Left cardiac atrium (tissue), 4 donors: ENCODE measurements around the gene HOGA1. TPM values are rescaled to one million over a fixed set of nuclear protein-coding genes. Genes with fewer than 3 reads are reported as not detected.
"Not testable (repeated sequence)": the region's sequence is repeated elsewhere in the genome, so short reads cannot be mapped to it uniquely, and the experiment has no call there.

Experiments
- ATAC-seq, 2 donors: fragments of 200-7000 bp; cut with Tn5 transposase; one replicate each; pipeline ENCODE4 v1.9.1; 2020; ENCODE audit warnings: mild to moderate bottlenecking in 2 of 2, moderate library complexity in 2 of 2
- DNase-seq: peaks from one replicate; pipeline ENCODE4 v3.0.0-alpha.2; 2020
- intact Hi-C, 2 donors: fragments of 100-400 bp; cut with DNase I; formaldehyde crosslinking; loops; one replicate each; pipeline versions ENCODE4 v1.14.1 to v1.15.1; 2022 to 2023
- total RNA-seq, 2 donors: library from RNA; stranded (reverse); fragmentation: NEBNext Ultra II Directional; extraction: Animal tissue kit (Norgen Biotek cat#: 25700); gene quantifications; one replicate each; pipeline ENCODE4 v1.2.1, GENCODE V29; 2021
- donor health status: DM: no; HTN: yes; CAD: no.
- donor health status: DM: no; HTN: yes; CAD: no; lungs with severe emphysema.
- donor health status: DM: yes; HTN: yes; CAD: no.
- donor health status: Dilated cardiomyopathy.

The HOGA1 gene
- total RNA-seq, 2 donors from 2014 or later, result 7.7 to 13.2 TPM

DNA sequence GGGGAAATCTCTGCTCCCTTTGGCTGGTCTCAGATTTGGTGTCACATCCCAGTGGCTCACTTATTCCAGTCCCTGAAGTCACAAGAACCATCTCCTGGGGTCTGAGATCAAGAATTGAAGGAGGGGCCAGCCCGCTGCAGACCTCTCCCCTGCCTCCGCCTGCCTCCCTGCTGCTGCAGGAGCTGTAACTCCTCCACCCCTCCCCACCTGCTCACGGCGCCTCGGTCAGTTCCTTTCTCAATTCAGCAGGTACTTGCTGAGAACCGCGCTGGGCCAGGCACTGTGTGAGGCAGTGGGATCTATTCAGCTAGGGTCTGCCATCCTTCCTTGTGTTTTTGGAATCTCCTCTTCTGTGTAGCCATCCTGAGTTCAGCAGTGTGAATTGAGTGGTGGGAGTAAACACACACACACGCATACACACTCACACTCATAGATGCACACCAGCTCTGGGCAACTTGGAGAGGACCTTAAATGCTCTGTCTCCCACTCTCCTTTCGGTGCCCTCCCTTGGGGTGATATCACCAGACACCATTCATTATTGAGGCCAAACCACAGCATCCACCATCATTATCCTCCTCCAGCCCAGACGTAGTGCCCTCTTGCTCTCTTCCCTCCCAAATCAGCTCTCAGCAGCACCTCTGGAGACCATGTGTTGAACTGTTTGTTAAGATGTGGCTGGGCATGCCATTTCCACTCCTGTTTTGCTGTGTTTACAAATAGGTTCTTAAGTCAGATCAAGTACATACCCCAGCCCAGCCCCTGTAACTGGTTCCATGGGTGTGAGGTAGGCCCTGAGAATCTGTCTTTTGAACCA lies 33.6 kb upstream of the HOGA1 start:
- no peak for ATAC-seq
- intact Hi-C loops, result loop anchor here in 1 of 2 donors (5.0 kb wide), 2 partner anchors 83 to 143 kb away; no protein-coding TSS in a partner anchor
- no peak for DNase-seq

DNA sequence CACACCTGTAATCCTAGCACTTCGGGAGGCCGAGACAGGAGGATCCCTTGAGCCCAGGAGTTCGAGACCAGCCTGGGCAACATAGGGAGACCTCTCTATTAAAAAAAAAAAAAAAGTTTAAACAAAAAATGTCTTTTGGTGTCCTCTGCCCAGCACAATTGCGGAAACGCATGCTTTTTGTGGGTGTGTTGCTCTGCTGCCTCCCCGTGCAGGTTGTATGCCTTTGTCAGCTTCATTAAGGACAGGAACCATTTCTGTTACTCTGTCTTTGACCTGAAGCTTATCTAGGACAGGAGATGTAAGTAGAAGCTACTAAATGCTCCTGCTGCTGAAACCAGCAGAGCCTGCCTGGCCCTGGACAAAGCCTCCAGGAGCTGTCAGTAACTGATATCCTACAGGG lies 32.9 kb upstream of the HOGA1 start:
- intact Hi-C loops, result loop anchor here in 1 of 2 donors (5.0 kb wide), 2 partner anchors 84 to 144 kb away; no protein-coding TSS in a partner anchor
- DNase-seq, result no peak

DNA sequence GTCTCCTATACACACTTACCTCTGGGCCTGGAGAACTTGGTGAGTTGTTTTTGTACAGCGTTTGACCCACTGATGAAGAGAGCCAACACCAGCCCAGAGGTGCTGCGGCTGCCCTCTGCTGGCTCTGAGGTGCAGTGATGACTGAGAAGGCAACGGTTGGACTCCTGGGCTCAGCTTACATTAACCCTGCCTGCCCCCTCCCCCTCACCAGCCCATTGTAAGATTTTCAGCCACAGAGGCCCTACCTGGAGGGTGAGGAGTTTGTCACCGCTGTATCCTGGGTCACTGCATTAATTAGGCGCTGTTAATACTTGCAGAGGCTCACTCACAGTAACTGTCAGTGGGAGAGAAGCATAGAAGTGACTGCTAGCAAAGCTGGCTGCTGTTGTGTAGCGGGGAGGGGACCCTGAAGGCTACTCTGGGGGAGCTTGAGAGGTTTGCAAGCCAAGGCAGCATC lies 30.6 kb upstream of the HOGA1 start:
- ATAC-seq (peak; percentile 89 to 91), DNase-seq (peak; percentile 72)
- intact Hi-C loops, result loop anchor here in 1 of 2 donors (5.0 kb wide), 2 partner anchors 86 to 146 kb away; no protein-coding TSS in a partner anchor

More for the DNA sequence above, 32.9 kb upstream of the HOGA1 start:
- no peak for ATAC-seq

DNA sequence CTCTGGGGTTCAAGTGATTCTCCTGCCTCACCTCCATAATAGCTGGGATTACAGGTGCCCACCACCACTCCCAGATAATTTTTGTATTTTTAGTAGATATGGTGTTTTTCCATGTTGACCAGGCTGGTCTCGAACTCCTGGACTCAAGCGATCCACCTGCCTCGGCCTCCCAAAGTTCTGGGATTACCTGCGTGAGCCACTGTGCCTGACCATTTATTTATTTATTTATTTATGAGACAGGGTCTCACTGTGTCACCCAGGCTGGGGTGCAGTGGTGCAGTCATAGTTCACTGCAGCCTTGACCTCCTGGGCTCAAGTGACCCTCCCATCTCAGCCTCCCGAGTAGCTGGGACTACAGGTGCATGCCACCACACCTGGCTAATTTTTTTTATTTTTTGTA lies 29.9 kb upstream of the HOGA1 start:
- not testable (repeated sequence) for ATAC-seq
- peak; percentile 4 for DNase-seq
- intact Hi-C loops, result loop anchor here in 1 of 2 donors (5.0 kb wide), 2 partner anchors 87 to 147 kb away; no protein-coding TSS in a partner anchor

DNA sequence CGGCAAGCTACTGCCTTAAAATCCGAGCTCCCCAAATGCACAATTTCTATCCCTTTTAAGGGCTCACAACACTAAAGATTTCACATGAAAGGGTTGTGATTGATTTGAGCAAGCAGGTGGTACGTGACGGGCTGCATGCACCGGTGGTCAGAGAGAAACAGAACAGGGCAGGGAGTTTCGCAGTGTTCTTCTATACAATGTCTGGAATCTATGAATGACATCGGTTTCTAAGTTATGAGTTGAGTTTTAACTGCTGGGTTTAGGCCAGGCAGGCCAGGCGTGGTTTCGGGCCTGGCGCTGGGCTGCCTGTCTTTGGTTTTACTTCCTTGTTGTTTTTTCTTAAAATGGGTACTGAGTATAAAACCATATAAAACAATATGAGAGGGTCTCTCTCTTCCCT lies 28.6 kb upstream of the HOGA1 start:
- intact Hi-C loops, result loop anchor here in 1 of 2 donors (5.0 kb wide), 1 partner anchor 88 kb away; no protein-coding TSS in a partner anchor

DNA sequence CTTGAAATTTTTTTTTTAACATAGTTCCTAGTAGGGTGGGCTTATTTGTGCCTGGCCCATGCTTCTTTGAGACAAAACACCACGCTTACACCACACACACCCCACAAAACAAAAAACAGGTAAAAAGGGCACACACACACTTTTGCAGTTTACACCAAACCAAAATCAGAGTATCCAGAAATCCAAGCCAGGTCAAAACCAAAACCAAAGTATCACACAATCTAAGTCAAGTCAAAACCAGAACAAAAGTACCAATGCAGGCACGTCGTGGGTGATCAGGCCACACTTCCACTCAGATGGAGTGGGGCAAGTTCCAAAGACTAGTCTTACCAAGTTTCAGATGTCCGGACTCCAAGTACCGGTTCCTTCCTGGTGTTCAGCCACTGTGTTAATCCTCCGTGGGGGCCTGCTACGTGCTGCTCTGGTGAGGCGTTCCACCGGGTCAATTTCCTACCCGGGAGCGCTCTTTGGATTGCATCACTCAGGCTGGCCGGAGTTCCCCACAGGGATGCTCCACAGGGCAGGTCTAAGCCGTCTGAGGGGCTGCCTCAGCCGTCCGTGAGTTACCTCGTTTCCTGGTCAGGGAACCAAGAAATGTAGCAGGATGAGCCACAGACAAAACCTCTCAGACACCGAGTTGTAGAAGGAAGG lies 23.3 kb upstream of the HOGA1 start:
- DNase-seq, intact Hi-C loops: not testable (repeated sequence)
- ATAC-seq, result peak in 1 of 2 donors; percentile 73

More for the DNA sequence above, 28.6 kb upstream of the HOGA1 start:
- DNase-seq, result peak; percentile 0
- not testable (repeated sequence) for ATAC-seq

DNA sequence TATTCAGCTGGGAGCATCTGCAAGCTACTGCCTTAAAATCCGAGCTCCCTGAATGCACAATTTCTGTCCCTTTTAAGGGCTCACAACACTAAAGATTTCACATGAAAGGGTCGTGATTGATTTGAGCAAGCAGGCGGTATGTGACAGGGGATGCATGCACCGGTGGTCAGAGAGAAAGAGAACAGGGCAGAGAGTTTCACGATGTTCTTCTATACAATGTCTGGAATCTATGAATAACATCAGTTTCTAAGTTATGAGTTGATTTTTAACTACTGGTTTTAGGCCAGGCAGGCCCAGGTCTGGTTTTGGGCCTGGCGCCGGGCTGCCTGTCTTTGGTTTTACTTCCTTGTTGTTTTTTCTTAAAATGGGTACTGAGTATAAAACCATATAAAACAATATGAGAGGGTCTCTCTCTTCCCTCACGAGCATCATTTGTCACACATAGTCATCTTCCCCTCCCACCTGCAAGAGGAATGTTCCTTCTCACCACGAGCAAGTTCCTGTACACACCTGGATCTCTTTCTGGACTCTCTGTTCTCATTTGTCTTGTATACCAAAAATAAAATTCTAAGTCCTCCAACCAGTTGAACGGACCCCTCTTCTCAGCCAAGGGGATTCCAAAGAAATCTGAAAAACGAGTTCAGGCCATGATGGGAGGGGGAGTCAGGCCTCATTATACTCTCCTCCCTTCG lies 22.7 kb upstream of the HOGA1 start:
- ATAC-seq, DNase-seq, intact Hi-C loops: not testable (repeated sequence)

DNA sequence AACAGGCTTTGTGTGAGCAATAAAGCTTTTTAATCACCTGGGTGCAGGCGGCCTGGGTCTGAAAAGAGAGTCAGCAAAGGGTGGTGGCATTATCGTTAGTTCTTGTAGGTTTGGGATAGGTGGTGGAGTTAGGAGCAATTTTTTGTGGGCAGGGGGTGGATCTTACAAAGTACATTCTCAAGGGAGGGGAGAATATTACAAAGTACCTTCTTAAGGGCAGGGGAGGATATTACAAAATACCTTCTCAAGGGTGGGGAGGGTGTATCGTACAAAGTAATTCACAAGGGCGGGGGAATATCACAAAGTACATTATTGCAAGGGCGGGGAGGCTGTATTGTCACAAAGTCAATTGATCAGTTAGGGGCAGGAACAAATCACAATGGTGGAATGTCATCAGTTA lies 21.9 kb upstream of the HOGA1 start:
- DNase-seq, intact Hi-C loops, ATAC-seq: not testable (repeated sequence)

DNA sequence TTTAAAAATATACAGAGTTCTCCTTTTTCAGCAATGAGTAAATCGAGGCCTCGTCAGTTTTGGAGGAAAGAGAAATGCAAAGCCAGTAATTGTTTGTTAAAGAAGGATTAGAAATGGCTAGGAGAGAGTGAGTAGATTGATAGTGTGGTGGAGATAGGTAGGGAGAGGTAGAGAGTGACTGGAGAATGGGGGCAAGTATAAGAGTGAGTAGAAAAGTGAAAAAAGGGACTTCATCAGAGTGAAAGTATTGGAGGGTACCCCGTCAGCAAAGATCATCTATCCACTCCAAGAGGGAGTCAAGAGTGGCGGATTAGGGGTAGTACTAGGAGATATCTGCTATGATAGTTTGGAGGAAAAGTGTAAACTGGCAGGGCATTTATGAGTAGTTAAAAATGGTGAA lies 20.9 kb upstream of the HOGA1 start:
- no peak for ATAC-seq
- DNase-seq, result no peak
- intact Hi-C loops, result no loop called here

DNA sequence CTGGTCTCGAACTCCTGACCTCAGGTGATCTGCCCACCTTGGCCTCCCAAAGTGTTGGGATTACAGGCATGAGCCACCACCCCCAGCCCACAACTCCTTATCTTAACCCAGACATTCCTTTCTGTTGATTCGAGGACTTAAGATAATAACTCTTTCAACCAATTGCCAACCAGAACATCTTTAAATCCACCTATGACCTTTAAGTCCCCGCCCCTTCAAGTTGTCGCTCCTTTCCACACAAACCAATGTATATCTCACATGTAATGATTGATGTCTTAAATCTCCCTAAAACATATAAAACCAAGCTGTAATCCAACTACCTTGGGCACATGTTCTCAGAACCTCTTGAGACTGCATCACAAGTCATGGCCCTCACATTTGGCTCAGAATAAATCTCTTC lies 19.4 kb upstream of the HOGA1 start:
- no peak for DNase-seq
- intact Hi-C loops, result no loop called here
- no peak for ATAC-seq

DNA sequence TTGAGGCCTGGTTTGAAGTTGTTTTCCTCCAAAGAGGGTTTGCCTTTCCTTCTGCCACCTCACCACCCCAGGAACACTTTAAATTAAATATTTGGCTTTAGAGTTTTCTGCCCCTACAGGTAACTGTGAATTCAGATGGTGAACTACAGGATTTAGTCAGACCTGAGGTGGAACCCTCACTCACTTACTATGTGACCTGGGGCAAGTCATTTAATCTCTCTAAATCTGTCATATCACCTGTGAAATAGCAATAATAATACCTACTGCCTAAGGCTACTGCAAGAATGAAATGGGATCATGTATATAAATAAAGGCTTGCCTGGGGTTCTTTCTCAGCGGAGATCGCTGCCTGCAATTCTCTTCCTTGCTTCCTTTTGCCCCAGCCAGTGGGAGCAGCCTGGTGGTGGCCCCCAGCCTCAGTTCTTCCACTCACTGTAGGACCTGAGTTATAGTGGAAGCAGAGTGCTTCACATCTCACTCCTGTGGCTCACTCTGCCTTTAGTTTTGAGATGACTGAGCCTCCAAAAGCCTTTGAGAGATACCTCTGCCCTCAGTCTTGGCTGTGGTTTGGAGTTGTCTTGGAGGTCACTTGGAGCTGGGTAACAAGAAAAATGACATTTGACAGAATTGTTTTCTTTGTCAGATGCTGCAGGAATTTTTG lies 17.7 kb upstream of the HOGA1 start:
- no peak for DNase-seq

DNA sequence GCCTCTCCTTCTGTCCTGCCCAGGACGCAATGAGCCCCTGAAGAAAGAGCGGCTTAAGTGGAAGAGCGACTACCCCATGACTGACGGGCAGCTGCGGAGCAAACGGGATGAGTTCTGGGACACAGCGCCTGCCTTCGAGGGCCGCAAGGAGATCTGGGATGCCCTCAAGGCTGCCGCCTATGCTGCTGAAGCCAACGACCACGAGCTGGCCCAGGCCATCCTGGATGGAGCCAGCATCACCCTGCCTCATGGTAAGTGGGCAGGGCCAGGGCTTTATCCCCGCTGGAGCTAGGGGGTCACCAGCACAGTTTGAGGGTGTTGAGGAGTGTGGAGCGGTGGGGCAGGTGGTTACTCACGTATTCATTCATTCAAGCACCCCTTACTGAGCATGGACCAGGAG lies 16.3 kb upstream of the HOGA1 start:
- intact Hi-C loops, result no loop called here
- ATAC-seq (no peak), DNase-seq (no peak)

More for the DNA sequence above, 17.7 kb upstream of the HOGA1 start:
- intact Hi-C loops, result no loop called here
- no peak for ATAC-seq

DNA sequence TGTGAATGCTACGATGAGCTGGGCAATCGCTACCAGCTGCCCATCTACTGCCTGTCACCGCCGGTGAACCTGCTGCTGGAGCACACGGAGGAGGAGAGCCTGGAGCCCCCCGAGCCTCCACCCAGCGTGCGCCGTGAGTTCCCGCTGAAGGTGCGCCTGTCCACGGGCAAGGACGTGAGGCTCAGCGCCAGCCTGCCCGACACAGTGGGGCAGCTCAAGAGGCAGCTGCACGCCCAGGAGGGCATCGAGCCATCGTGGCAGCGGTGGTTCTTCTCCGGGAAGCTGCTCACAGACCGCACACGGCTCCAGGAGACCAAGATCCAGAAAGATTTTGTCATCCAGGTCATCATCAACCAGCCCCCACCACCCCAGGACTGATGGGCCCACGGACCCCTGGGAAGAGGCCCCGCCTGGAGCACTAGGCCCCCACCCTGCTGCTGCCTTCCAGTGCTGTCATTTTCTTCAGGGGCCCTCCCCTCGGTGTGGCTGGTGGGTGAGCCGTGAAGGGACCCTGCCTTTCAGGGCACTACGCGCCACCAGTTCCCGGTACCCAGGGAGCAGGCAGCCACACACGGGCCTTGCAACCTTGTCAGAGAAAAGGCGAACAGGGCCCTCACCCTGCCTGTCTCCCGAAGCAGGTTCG lies 13.9 kb upstream of the HOGA1 start:
- DNase-seq (no peak), ATAC-seq (no peak)
- intact Hi-C loops, result loop anchor here in 1 of 2 donors (5.0 kb wide), 1 partner anchor 42 kb away; no protein-coding TSS in a partner anchor

DNA sequence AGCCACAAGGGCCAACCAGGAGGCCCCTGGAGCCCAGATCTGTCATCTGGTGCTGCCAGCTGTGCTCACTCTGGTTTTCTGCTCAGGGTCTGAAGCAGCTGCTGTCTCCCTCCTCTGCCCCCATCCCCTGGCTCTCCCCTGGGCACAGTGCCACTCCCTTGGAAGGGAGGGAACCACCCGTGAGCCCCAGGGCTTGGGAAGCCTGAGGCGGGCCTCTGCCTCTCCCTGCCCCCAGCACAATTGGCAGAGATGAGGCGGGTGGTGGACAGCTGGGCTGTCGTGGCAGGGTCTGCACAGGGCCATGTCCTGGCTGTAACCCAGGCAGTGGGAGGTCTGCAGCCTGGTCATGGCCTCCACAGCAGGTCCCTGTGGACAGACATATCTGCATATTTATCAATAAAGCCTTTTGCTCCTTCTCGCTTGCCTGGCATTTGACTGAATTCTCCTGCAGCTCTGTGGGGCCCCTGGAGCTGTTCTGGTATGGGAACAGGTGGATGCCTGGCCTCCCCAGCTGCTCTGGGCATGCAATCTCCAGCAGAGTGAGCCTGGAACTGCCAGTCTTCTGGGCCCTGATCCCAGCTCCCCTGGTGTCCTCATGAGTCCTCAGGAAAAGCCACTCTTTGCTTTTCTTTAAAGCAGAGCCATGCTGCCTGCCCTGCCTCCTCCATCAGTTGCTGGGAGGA lies 13.3 kb upstream of the HOGA1 start:
- ATAC-seq, result no peak
- DNase-seq, result no peak
- intact Hi-C loops, result loop anchor here in 1 of 2 donors (5.0 kb wide), 1 partner anchor 41 kb away; no protein-coding TSS in a partner anchor

DNA sequence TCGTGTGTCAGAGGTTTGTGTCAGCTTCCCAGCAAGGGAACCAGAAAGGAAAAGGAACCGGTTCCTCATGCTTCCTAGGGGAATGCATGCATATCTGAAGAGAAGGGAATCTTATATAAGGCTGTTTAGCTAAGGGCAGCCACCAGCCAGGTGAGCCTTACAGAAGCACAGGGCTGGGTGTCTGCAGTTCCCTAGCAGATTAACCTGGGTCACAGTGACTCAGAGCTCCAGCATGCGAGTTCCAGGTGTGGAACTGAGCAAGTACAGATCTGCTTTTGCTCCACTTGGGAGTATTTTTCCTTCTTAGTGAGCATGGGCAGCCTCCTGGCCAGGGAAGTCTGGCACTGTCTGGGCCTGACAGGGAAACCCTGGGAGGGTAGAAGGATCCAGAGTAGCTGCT lies 12.6 kb upstream of the HOGA1 start:
- ATAC-seq (no peak), DNase-seq (no peak)
- intact Hi-C loops, result loop anchor here (2.0 to 5.0 kb wide), 2 partner anchors 39 to 41 kb away; no protein-coding TSS in a partner anchor

DNA sequence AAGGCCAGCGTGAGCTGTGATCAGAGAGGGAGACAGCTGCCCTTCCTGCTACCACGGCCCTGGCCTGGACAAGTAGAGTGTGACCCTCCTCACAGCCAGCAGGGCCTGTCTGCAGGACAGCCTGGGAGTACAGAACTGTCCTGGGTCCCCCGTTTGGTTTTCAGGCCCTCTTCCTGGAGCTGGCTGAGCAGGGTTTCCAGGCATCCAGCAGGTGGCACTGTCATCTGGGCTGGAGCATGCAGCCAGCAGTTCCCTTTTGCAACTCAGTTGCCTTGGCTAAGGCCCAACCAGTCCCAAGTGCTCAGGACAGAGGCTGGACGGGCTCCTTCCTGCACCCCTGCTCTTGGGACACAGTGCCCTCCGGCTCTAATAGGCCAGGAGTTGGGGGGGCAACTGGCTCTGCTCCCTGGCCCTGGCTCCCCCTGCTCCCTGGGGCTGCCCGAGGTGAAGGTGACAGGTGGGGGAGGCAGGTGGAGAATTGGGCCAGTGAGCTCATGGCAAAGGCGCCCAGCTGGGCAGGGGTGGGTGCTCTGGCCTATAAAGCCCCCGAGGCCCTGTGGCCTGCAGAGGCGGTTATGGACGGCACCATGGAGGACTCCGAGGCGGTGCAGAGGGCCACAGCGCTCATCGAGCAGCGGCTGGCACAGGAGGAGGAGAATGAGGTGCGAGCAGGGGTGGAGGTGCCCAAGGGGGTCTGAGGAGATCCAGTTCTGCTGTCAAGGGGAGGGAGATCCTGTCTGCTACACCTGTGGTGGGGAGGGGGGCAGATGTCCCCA lies 11.8 kb upstream of the HOGA1 start, which contains the start of gene ANKRD2:
Gene ANKRD2 (plus strand): TSS at position 566 of the 776 bp plus-strand sequence. CDS start 10 bp downstream, at position 576.
- peak; percentile 90 for DNase-seq
- intact Hi-C loops, result loop anchor here (2.0 to 5.0 kb wide), 2 partner anchors 38 to 40 kb away; no protein-coding TSS in a partner anchor
- peak; percentile 71 to 82 for ATAC-seq
